Fibroblast of villous mesenchyme (primary cell): Measurements from ENCODE around the gene ADGRD1. TPM values are rescaled to one million over a fixed set of nuclear protein-coding genes. Genes with fewer than 3 reads are reported as not detected.
"Not testable (repeated sequence)": the region's sequence is repeated elsewhere in the genome, so short reads cannot be mapped to it uniquely, and the experiment has no call there.

Experiments
- DNase-seq: peaks from one replicate; pipeline ENCODE4 v3.0.0-alpha.2; 2010; ENCODE audit warnings: low read depth
- H3K4me3 ChIP-seq: 2 replicates; pipeline ENCODE4 v1.5.1; 2011; ENCODE audit warnings: low read depth, mild to moderate bottlenecking, low read length
- total RNA-seq: library from RNA; depleted of rRNA; stranded (reverse); fragments of >200 nt; gene quantifications from 2 replicates; pipeline ENCODE4 v1.2.3, GENCODE V29; 2012
- TF ChIP-seq, protein P1 (sequence below): IDR thresholded peaks from 2 replicates; pipeline ENCODE4 v1.5.1; 2012; ENCODE audit warnings: low read depth, mild to moderate bottlenecking, low read length; ENCODE audit not compliant: insufficient read depth

ADGRD1 gene
- total RNA-seq, 1 donor, result under 0.01 TPM

DNA sequence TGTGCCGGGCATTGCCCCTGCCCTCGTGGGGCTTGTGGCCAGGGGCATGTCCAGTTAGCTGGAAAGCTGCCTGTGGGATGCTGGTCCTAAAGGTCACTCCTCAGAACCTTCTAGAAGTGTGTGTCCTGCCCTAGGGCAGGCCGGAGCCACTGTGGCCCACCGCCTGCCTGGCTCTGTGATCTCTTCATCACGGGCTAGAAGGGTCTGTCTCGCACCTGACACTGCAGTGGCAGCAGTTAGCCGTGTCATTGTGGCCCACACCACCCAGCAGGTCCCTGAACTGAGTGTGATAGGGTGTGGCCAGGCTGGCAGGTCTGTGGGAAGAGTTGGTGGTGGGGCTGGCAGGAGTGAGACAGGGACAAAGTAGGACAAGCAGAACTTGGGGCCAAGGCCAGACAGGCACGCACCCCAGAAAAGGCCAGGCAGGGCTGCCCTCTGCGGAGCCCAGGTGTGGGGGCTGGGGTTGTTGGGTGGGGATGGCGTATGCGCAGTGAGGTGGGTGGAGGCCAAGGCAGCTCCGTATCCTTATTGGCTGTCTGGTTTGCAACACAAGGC is 41.2 kb downstream of the ADGRD1 start:
- TF ChIP-seq, protein P1, sequence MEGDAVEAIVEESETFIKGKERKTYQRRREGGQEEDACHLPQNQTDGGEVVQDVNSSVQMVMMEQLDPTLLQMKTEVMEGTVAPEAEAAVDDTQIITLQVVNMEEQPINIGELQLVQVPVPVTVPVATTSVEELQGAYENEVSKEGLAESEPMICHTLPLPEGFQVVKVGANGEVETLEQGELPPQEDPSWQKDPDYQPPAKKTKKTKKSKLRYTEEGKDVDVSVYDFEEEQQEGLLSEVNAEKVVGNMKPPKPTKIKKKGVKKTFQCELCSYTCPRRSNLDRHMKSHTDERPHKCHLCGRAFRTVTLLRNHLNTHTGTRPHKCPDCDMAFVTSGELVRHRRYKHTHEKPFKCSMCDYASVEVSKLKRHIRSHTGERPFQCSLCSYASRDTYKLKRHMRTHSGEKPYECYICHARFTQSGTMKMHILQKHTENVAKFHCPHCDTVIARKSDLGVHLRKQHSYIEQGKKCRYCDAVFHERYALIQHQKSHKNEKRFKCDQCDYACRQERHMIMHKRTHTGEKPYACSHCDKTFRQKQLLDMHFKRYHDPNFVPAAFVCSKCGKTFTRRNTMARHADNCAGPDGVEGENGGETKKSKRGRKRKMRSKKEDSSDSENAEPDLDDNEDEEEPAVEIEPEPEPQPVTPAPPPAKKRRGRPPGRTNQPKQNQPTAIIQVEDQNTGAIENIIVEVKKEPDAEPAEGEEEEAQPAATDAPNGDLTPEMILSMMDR, result no peak
- H3K4me3 ChIP-seq, result no peak overlapping the region
- no peak for DNase-seq

DNA sequence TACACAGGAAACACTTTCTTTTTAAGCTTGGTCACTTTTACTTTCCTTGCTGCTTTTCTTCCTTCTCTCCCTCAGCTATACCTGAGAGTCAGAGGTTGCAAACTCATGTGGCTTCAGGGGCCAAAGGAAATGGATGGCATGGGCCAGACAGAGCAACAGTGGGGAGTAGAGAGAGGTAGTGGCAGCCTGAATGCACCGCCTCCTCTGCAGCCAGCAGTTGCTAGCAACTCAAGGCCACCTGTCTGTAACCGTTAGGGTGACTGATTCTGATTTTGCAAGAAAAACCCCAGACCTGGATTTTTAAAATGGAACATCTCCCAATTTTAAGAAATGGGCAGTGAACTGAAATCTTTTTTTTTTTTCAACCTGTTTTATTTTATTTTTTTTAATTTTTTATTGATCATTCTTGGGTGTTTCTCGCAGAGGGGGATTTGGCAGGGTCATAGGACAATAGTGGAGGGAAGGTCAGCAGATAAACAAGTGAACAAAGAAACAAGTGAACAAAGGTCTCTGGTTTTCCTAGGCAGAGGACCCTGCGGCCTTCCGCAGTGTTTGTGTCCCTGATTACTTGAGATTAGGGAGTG is 41.8 kb downstream of the ADGRD1 start:
- H3K4me3 ChIP-seq, DNase-seq: not testable (repeated sequence)

DNA sequence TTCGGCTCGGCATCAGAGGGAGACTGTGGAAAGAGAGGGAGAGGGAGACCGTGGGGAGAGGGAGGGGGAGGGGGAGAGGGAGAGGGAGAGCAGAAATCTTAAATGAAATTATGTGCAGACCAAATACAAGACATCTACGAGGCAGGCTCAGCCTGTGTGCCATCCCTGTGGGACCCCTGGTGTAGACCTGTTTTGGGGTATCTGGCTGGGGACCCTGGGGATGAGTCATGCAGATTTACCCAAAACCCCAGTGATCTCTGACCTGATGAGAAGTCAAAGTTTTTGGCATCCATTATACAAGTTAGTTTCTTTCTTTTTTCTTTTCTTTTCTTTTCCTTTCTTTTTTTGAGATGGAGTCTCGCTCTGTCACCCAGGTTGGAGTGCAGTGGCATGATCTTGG is 44.4 kb downstream of the ADGRD1 start:
- DNase-seq, result no peak
- TF ChIP-seq, protein P1, result no peak
- H3K4me3 ChIP-seq, result no peak overlapping the region

DNA sequence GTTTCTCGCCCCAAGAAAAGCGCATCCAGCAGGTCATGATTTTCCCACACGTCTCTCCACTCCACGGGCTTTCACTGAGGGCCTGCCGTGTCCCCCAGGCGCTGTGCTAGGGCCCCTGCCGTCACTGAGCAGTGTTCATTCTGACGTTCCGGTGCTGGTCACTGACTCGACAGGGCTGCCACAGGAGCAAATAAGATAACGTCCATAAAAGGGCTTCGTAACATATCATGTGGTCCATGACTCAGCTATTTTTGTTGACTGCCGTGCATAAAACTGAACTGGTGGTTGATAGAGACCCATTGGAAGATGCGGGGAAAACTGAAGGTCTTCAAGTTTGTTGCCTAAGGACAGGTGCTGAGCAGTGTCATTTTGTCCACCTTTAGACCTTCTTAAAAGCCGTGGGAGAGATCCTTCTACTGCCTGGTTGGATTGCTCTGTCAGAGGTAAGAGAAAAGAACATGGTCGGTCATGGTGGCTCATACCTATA is 46.3 kb downstream of the ADGRD1 start:
- no peak for DNase-seq
- H3K4me3 ChIP-seq, result no peak overlapping the region
- TF ChIP-seq, protein P1, result no peak

DNA sequence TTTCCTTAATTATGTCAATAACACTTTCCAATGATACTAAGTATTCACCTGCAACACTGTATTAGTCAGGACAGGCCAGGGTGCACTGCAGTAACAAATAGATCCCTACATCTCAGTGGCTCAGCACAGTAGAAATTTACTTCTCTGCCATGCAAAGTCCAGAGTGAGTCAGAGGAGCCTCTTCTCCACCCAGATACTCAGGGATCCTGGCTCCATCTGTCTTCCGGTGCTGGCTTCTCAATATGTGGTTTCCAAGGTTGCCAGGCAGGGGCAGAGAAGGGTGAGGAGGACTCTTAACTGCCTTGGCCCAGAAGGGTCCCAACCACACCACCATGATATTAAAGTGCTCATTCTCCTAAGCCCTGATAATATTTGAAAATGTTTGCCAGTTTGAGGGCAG is 47.8 kb downstream of the ADGRD1 start:
- TF ChIP-seq, protein P1, result no peak
- DNase-seq, result no peak
- no peak overlapping the region for H3K4me3 ChIP-seq

DNA sequence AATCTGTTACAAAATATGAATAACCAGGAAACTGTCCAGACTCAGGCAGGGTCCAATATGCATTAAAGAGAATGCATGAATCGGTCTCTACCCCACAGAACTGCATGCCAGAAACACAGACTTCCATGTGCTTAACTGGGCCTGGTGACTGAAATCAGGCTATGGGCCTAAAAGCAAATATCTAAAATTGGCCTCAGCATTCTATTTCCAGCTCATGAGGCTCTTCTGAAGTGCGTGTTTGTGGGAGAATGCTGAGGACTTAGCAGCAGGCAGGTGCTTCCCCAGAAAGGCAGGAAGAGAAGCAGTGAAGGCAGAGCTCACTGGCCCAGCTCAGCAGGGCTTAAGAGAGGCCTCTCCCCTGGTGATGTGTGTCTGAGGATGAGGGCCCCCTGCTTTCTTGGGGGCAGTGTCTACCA is 48.5 kb downstream of the ADGRD1 start:
- TF ChIP-seq, protein P1, result no peak
- DNase-seq, result no peak
- H3K4me3 ChIP-seq, result no peak overlapping the region

DNA sequence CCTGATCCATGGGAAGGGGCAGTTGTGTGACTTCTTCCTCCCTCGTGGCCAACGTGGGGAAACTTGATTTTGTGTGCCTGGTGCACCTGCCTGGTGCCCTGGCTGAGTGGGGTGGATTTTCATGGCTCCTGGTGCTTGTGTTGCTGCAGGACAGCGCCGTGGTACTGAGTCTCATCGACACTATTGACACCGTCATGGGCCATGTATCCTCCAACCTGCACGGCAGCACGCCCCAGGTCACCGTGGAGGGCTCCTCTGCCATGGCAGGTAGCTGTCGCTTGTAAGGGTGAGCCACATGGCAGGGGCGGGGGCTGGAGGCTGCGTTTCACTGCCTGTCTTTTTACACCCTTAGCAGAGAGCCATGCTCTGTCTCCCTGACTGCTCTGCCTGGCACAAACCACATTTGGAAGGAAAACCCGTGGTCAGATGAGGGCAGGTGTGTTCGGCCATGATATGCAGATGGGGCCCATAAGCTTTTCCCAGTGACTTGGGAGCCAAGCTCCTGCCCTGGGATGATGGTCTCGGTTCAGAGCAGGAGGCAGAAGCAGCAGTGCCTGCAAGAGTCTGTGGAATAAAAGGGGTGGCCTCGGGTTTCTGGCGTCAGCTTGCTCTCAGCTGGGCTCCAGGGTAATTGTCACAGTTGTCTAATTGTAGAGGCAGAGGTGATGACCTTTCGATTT is 49.5 kb downstream of the ADGRD1 start:
- H3K4me3 ChIP-seq, result no peak overlapping the region
- DNase-seq, result no peak
- TF ChIP-seq, protein P1, result no peak
